NAMALWA (cell line): ENCODE measurements around the gene PPP1R1A.

ENCODE experiments used
- DNase-seq: peaks from one replicate; pipeline ENCODE4 v3.0.0-alpha.2; 2015; ENCODE audit warnings: low spot score

The PPP1R1A gene

GRCh38 chr12:54571193-54572188 lies 17.0 kb downstream of the PPP1R1A start:
- DNase-seq: no peak

- DNase-seq: no peak
Measured at GRCh38 chr12:54569995-54570528, 18.4 kb downstream of the PPP1R1A start.

GRCh38 chr12:54569072-54569471 lies 19.4 kb downstream of the PPP1R1A start:
- no peak for DNase-seq

- no peak for DNase-seq
Measured at GRCh38 chr12:54566792-54567191, 21.7 kb downstream of the PPP1R1A start.

- no peak for DNase-seq
Measured at GRCh38 chr12:54565986-54566544, 22.4 kb downstream of the PPP1R1A start.

- no peak for DNase-seq
Measured at GRCh38 chr12:54565310-54565985, 23.0 kb downstream of the PPP1R1A start.

- no peak for DNase-seq
Measured at GRCh38 chr12:54564768-54565167, 23.7 kb downstream of the PPP1R1A start.

- no peak for DNase-seq
Measured at GRCh38 chr12:54563787-54564186, 24.7 kb downstream of the PPP1R1A start.

GRCh38 chr12:54562750-54563356 lies 25.6 kb downstream of the PPP1R1A start:
- no peak for DNase-seq

- no peak for DNase-seq
Measured at GRCh38 chr12:54561164-54561563, 27.3 kb downstream of the PPP1R1A start.

GRCh38 chr12:54560374-54560858 lies 28.0 kb downstream of the PPP1R1A start:
- peak; percentile 90 for DNase-seq

- no peak for DNase-seq
Measured at GRCh38 chr12:54558759-54559158, 29.7 kb downstream of the PPP1R1A start.

GRCh38 chr12:54558311-54558710 lies 30.1 kb downstream of the PPP1R1A start:
- no peak for DNase-seq

GRCh38 chr12:54555670-54556257 lies 32.7 kb downstream of the PPP1R1A start:
- DNase-seq: no peak

- DNase-seq: peak; percentile 11
Measured at GRCh38 chr12:54549774-54550451, 38.5 kb downstream of the PPP1R1A start.

- DNase-seq: no peak
Measured at GRCh38 chr12:54546511-54546910, 41.9 kb downstream of the PPP1R1A start.

GRCh38 chr12:54544743-54545142 lies 43.7 kb downstream of the PPP1R1A start:
- DNase-seq: no peak

- no peak for DNase-seq
Measured at GRCh38 chr12:54543526-54543925, 44.9 kb downstream of the PPP1R1A start.

- DNase-seq: no peak
Measured at GRCh38 chr12:54541751-54542290, 46.6 kb downstream of the PPP1R1A start.

- DNase-seq: no peak
Measured at GRCh38 chr12:54538136-54538700, 50.2 kb downstream of the PPP1R1A start.
